PC-9 (cell line): Measurements from ENCODE around the gene LHFPL2. TPM values are rescaled to one million over a fixed set of nuclear protein-coding genes. Genes with fewer than 3 reads are reported as not detected.

Experiments used
- BruUV-seq: library from RNA; stranded (reverse); fragments of 400-500 nt; replicated peaks from 2 replicates; lab custom pipeline; 2021; lab: Mats Ljungman, UMichigan
- CTCF ChIA-PET: fragments of 300-600 bp; sonication (Branson Sonifier 250); formaldehyde crosslinking; loops from one replicate; lab custom pipeline; 2022; ENCODE audit warnings: antibody characterized with exemption; lab: Charles Lee
- POLR2A ChIA-PET: fragments of 300-600 bp; sonication (Branson Sonifier 250); formaldehyde crosslinking; loops from one replicate; lab custom pipeline; 2022; ENCODE audit warnings: antibody characterized with exemption; ENCODE audit not compliant: unreplicated experiment; lab: Charles Lee
- DNase-seq, 2 experiments: peaks; one replicate each; pipeline versions ENCODE4 v3.0.0 to v3.0.0-alpha.2; 2015 to 2022; ENCODE audit warnings: mixed read lengths in 1 of 2
- H2AFZ ChIP-seq: fragments of 200-600 bp; sonication (generic); 2 replicates; pipeline ENCODE4 v1.8.1; 2017; ENCODE audit warnings: antibody characterized with exemption
- H3F3A ChIP-seq: fragments of 200-600 bp; sonication (generic); 2 replicates; pipeline ENCODE4 v1.8.1; 2017; ENCODE audit warnings: antibody characterized with exemption, mild to moderate bottlenecking, low read depth; ENCODE audit not compliant: insufficient read depth
- H3K27ac ChIP-seq: fragments of 200-600 bp; sonication (generic); 2 replicates; pipeline ENCODE4 v1.6.1; 2016; ENCODE audit warnings: mixed run types
- H3K27me3 ChIP-seq: fragments of 200-600 bp; sonication (generic); 2 replicates; pipeline ENCODE4 v1.6.1; 2016; ENCODE audit warnings: low read depth, mixed run types; ENCODE audit not compliant: insufficient read depth
- H3K36me3 ChIP-seq: fragments of 200-600 bp; sonication (generic); 2 replicates; pipeline ENCODE4 v1.6.1; 2016; ENCODE audit warnings: low read depth, mixed run types
- H3K4me1 ChIP-seq: fragments of 200-600 bp; sonication (generic); replicated peaks from 2 replicates; pipeline ENCODE4 v1.6.1; 2016; ENCODE audit warnings: mixed run types; ENCODE audit not compliant: insufficient read depth
- H3K4me2 ChIP-seq: fragments of 200-600 bp; sonication (generic); 2 replicates; pipeline ENCODE4 v1.6.1; 2017; ENCODE audit warnings: mixed run types
- H3K4me3 ChIP-seq: fragments of 200-600 bp; sonication (generic); 2 replicates; pipeline ENCODE4 v1.6.1; 2016; ENCODE audit warnings: mixed run types
- H3K79me2 ChIP-seq: fragments of 200-600 bp; sonication (generic); 2 replicates; pipeline ENCODE4 v1.6.1; 2017; ENCODE audit warnings: low read depth, mixed run types
- H3K9me2 ChIP-seq: fragments of 200-600 bp; sonication (generic); 2 replicates; pipeline ENCODE4 v1.8.1; 2017; ENCODE audit warnings: mild to moderate bottlenecking; ENCODE audit not compliant: insufficient read depth
- H3K9me3 ChIP-seq: fragments of 200-600 bp; sonication (generic); 2 replicates; pipeline ENCODE4 v1.8.1; 2016; ENCODE audit warnings: low read depth; ENCODE audit not compliant: insufficient read depth
- H4K20me1 ChIP-seq: fragments of 200-600 bp; sonication (generic); 2 replicates; pipeline ENCODE4 v1.8.1; 2017; ENCODE audit not compliant: insufficient read depth
- CTCF ChIP-seq: fragments of 200-600 bp; sonication (generic); conservative IDR thresholded peaks from 2 replicates; pipeline ENCODE4 v1.6.1; 2017; ENCODE audit warnings: mixed run types, antibody characterized with exemption, mild to moderate bottlenecking, moderate library complexity
- EZH2 ChIP-seq: fragments of 200-600 bp; sonication (generic); IDR thresholded peaks from 2 replicates; pipeline ENCODE4 v1.8.0; 2017; ENCODE audit warnings: antibody characterized with exemption, low read depth
- intact Hi-C: fragments of 100-400 bp; cut with micrococcal nuclease; formaldehyde crosslinking; loops from one replicate; pipeline ENCODE4 v1.10.0; 2022; ENCODE audit not compliant: unreplicated experiment
- total RNA-seq: library from RNA; stranded (reverse); gene quantifications from 2 replicates; pipeline ENCODE4 v1.2.3, GENCODE V29; 2021

LHFPL2 gene
- total RNA-seq, 1 experiment from 2014 or later: 10.1 TPM

GRCh38 chr5:78547731-78548615 lies 100.6 kb downstream of the LHFPL2 start:
- no peaks in the 10 kb centered on the region for H4K20me1 ChIP-seq
- no peaks in the 10 kb centered on the region for H3F3A ChIP-seq
- ChIA-PET POLR2A (no interaction called here), CTCF (no interaction called here)
- DNase-seq: no peak
- TF ChIP-seq CTCF (no peak), EZH2 (no peak)
- H3K79me2 ChIP-seq: no peaks in the 10 kb centered on the region
- H3K4me3 ChIP-seq: no peak overlapping the region
- intact Hi-C loops: no loop called here
- H2AFZ ChIP-seq: no peak overlapping the region
- no peaks in the 10 kb centered on the region for H3K9me2 ChIP-seq
- no peak overlapping the region for H3K4me2 ChIP-seq
- H3K36me3 ChIP-seq: no peaks in the 10 kb centered on the region
- no peak overlapping the region for H3K27ac ChIP-seq
- H3K27me3 ChIP-seq: no peaks in the 10 kb centered on the region
- no peaks in the 10 kb centered on the region for H3K9me3 ChIP-seq
- H3K4me1 ChIP-seq: no peaks in the 10 kb centered on the region
- no TSS peak for BruUV-seq

- ChIA-PET POLR2A (no interaction called here), CTCF (no interaction called here)
- H3K9me2 ChIP-seq: no peaks in the 10 kb centered on the region
- no peak overlapping the region for H2AFZ ChIP-seq
- H3K36me3 ChIP-seq: no peaks in the 10 kb centered on the region
- H3K27ac ChIP-seq: no peak overlapping the region
- no TSS peak for BruUV-seq
- no peaks in the 10 kb centered on the region for H3K4me1 ChIP-seq
- H3K79me2 ChIP-seq: no peaks in the 10 kb centered on the region
- H4K20me1 ChIP-seq: no peaks in the 10 kb centered on the region
- H3K27me3 ChIP-seq: no peaks in the 10 kb centered on the region
- H3K4me2 ChIP-seq: no peak overlapping the region
- DNase-seq: no peak
- no peaks in the 10 kb centered on the region for H3F3A ChIP-seq
- H3K4me3 ChIP-seq: no peak overlapping the region
- TF ChIP-seq CTCF: no peak
- no peak for TF ChIP-seq EZH2
- intact Hi-C loops: no loop called here
- H3K9me3 ChIP-seq: no peaks in the 10 kb centered on the region
Observed at GRCh38 chr5:78547183-78547582, 101.4 kb downstream of the LHFPL2 start.

GRCh38 chr5:78546276-78546996 lies 102.1 kb downstream of the LHFPL2 start:
- no peak overlapping the region for H3K4me3 ChIP-seq
- ChIA-PET CTCF (no interaction called here), POLR2A (no interaction called here)
- H2AFZ ChIP-seq: no peak overlapping the region
- no peaks in the 10 kb centered on the region for H3K9me2 ChIP-seq
- BruUV-seq: no TSS peak
- DNase-seq: no peak
- TF ChIP-seq EZH2 (no peak), CTCF (no peak)
- H3K27me3 ChIP-seq: no peaks in the 10 kb centered on the region
- no peak overlapping the region for H3K27ac ChIP-seq
- H3K79me2 ChIP-seq: no peaks in the 10 kb centered on the region
- intact Hi-C loops: no loop called here
- H3K36me3 ChIP-seq: no peaks in the 10 kb centered on the region
- no peaks in the 10 kb centered on the region for H3K4me1 ChIP-seq
- no peak overlapping the region for H3K4me2 ChIP-seq
- H4K20me1 ChIP-seq: no peaks in the 10 kb centered on the region
- no peaks in the 10 kb centered on the region for H3F3A ChIP-seq
- no peaks in the 10 kb centered on the region for H3K9me3 ChIP-seq
